K562 (cell line): Measurements from ENCODE around the gene COL23A1. TPM values are rescaled to one million over a fixed set of nuclear protein-coding genes. Genes with fewer than 3 reads are reported as not detected.
A peak's percentile ranks its signal among the peaks of the same experiment; 100 is the strongest.

ENCODE experiments used
- ATAC-seq: fragments of 200-7000 bp; cut with Tn5 transposase; 3 replicates; pipeline ENCODE4 v1.9.1; 2020; ENCODE audit warnings: moderate library complexity
- BruUV-seq: library from RNA; stranded (reverse); fragments of 400-500 nt; replicated peaks from 2 replicates; lab custom pipeline; 2021; lab: Mats Ljungman, UMichigan
- CTCF ChIA-PET: fragments of 300-600 bp; formaldehyde crosslinking; extraction: SDS; loops from one replicate; lab custom pipeline; 2021; ENCODE audit warnings: low intra/inter-chr PET ratio; lab: Yijun Ruan, JAX
- POLR2A ChIA-PET: fragments of 300-600, 350-650 bp; sonication (Branson Sonifier 250); formaldehyde crosslinking; extraction: SDS; loops from one replicate; lab custom pipeline; 2021; ENCODE audit warnings: antibody characterized with exemption, inconsistent platforms; lab: Yijun Ruan, JAX
- DNase-seq, 4 experiments: peaks; one replicate each; pipeline versions ENCODE4 v3.0.0 to v3.0.0-alpha.2; 2011 to 2018; ENCODE audit warnings: low spot score in 3 of 4, mixed read lengths in 3 of 4; ENCODE audit errors: extremely low read depth in 1 of 4
- FAIRE-seq: peaks from 2 replicates; lab custom pipeline; 2011; peaks lifted over from hg19 to GRCh38; lab: Jason Lieb, UNC
- H2AFZ ChIP-seq: 2 replicates; pipeline ENCODE4 v1.6.0; 2011; ENCODE audit warnings: low read depth, low read length, control low read depth, inconsistent platforms
- H3K27ac ChIP-seq: fragments of 200-600 bp; 3 replicates; pipeline ENCODE4 v1.8.0; 2011; ENCODE audit warnings: low read depth, mild to moderate bottlenecking, control low read depth, inconsistent platforms, low read length, moderate library complexity, mixed read lengths; ENCODE audit errors: extremely low read depth
- H3K27me3 ChIP-seq, 2 experiments: fragments of 300-600 bp in 1 of 2; 2 replicates in 1 of 2; 3 replicates in 1 of 2; pipeline versions ENCODE4 v1.6.0 to v1.8.0; 2011; ENCODE audit warnings: inconsistent platforms in 2 of 2, low read length in 2 of 2, mild to moderate bottlenecking in 1 of 2, mixed read lengths in 1 of 2, moderate library complexity in 1 of 2; ENCODE audit not compliant: control insufficient read depth in 2 of 2, insufficient read depth in 2 of 2
- H3K36me3 ChIP-seq: fragments of 300-600 bp; 3 replicates; pipeline ENCODE4 v1.8.0; 2011; ENCODE audit warnings: mild to moderate bottlenecking, low read length, inconsistent platforms; ENCODE audit not compliant: control insufficient read depth, insufficient read depth
- H3K4me1 ChIP-seq, 2 experiments: fragments of 200-600 bp in 1 of 2; replicated peaks in 1 of 2; 2 replicates in 1 of 2; 3 replicates in 1 of 2; pipeline versions ENCODE4 v1.5.1 to v1.8.0; 2011; ENCODE audit warnings: inconsistent platforms in 2 of 2, low read length in 2 of 2, mild to moderate bottlenecking in 1 of 2, mixed read lengths in 1 of 2, moderate library complexity in 1 of 2; ENCODE audit not compliant: control insufficient read depth in 2 of 2, insufficient read depth in 2 of 2
- H3K4me2 ChIP-seq: 2 replicates; pipeline ENCODE4 v1.6.1; 2011; ENCODE audit warnings: low read length, control low read depth, inconsistent platforms, mixed read lengths; ENCODE audit not compliant: insufficient read depth
- H3K4me3 ChIP-seq: fragments of 200-600 bp; sonication (generic), shearing (Covaris generic); 2 replicates; pipeline ENCODE4 v1.5.1; 2016; ENCODE audit warnings: control low read depth, inconsistent platforms
- H3K79me2 ChIP-seq: fragments of 200-600 bp; 3 replicates; pipeline ENCODE4 v1.8.0; 2011; ENCODE audit warnings: low read length, inconsistent platforms; ENCODE audit not compliant: control insufficient read depth, insufficient read depth
- H3K9ac ChIP-seq, 2 experiments: 2 replicates each; pipeline versions ENCODE4 v1.6.0 to v1.6.1; 2011; ENCODE audit warnings: low read depth in 2 of 2, low read length in 2 of 2, control low read depth in 1 of 2, inconsistent platforms in 1 of 2, mild to moderate bottlenecking in 1 of 2, mixed read lengths in 1 of 2; ENCODE audit not compliant: insufficient read depth in 1 of 2
- H3K9me1 ChIP-seq: one replicate; pipeline ENCODE4 v1.6.0; 2011; ENCODE audit warnings: inconsistent platforms, mild to moderate bottlenecking, low read length, moderate library complexity; ENCODE audit not compliant: control insufficient read depth, insufficient read depth
- H3K9me3 ChIP-seq: replicated peaks from 2 replicates; pipeline ENCODE4 v1.5.1; 2011; ENCODE audit warnings: low read depth, low read length, inconsistent platforms; ENCODE audit not compliant: control insufficient read depth, insufficient read depth
- H4K20me1 ChIP-seq: replicated peaks from 2 replicates; pipeline ENCODE4 v1.6.1; 2011; ENCODE audit warnings: low read length, inconsistent platforms, mixed read lengths; ENCODE audit not compliant: control insufficient read depth, insufficient read depth
- ATF3 ChIP-seq, 2 experiments: fragments of 450-650 bp in 1 of 2; sonication (generic) in 1 of 2; formaldehyde crosslinking in 1 of 2; IDR thresholded peaks in 1 of 2; conservative IDR thresholded peaks in 1 of 2; 2 replicates each; pipeline versions ENCODE4 v1.6.1 to v1.8.1; 2016 to 2023; ENCODE audit warnings: mild to moderate bottlenecking in 2 of 2, moderate library complexity in 2 of 2, inconsistent platforms in 1 of 2, missing genetic modification reagents in 1 of 2
- BHLHE40 ChIP-seq: IDR thresholded peaks from 2 replicates; pipeline ENCODE4 v1.6.1; 2011; ENCODE audit warnings: low read length, improper control_type of control experiment
- C11orf30 ChIP-seq: fragments of 450-650 bp; IDR thresholded peaks from 2 replicates; pipeline ENCODE4 v1.6.1; 2016; ENCODE audit warnings: low read depth, mild to moderate bottlenecking
- CBFA2T3 ChIP-seq: fragments of 450-650 bp; IDR thresholded peaks from 2 replicates; pipeline ENCODE4 v1.6.1; 2017
- DDX20 ChIP-seq: fragments of 450-650 bp; IDR thresholded peaks from 2 replicates; pipeline ENCODE4 v1.6.1; 2016; ENCODE audit warnings: missing genetic modification characterization, low read depth, mild to moderate bottlenecking, missing compliant biosample characterization, moderate library complexity
- DPF2 ChIP-seq: fragments of 450-650 bp; IDR thresholded peaks from 2 replicates; pipeline ENCODE4 v1.6.1; 2016
- EP300 ChIP-seq: IDR thresholded peaks from 2 replicates; pipeline ENCODE4 v1.6.1; 2012; ENCODE audit warnings: low read length, improper control_type of control experiment
- HMBOX1 ChIP-seq: sonication (generic); IDR thresholded peaks from 2 replicates; pipeline ENCODE4 v1.6.1; 2016
- JUND ChIP-seq, 2 experiments: IDR thresholded peaks; 2 replicates in 1 of 2; 3 replicates in 1 of 2; pipeline ENCODE4 v1.6.1; 2011; ENCODE audit warnings: borderline replicate concordance in 2 of 2, low read depth in 2 of 2, low read length in 2 of 2, improper control_type of control experiment in 1 of 2, missing biosample characterization in 1 of 2, missing genetic modification characterization in 1 of 2, missing genetic modification reagents in 1 of 2
- MEIS2 ChIP-seq: fragments of 450-650 bp; IDR thresholded peaks from 2 replicates; pipeline ENCODE4 v1.6.1; 2014; ENCODE audit warnings: mild to moderate bottlenecking; ENCODE audit not compliant: partially characterized antibody
- SIX5 ChIP-seq, 2 experiments: IDR thresholded peaks; 2 replicates each; pipeline ENCODE4 v1.6.1; 2011; ENCODE audit warnings: low read length in 2 of 2, borderline replicate concordance in 1 of 2, low read depth in 1 of 2, mild to moderate bottlenecking in 1 of 2, moderate library complexity in 1 of 2; ENCODE audit not compliant: insufficient read depth in 1 of 2
- TCF3 ChIP-seq: sonication (generic); formaldehyde crosslinking; IDR thresholded peaks from 2 replicates; pipeline ENCODE4 v1.4.0; 2020; ENCODE audit warnings: mild to moderate bottlenecking, missing genetic modification reagents
- TEAD4 ChIP-seq, 2 experiments: sonication (generic) in 1 of 2; formaldehyde crosslinking in 1 of 2; IDR thresholded peaks; 2 replicates each; pipeline versions ENCODE4 v1.6.1 to v1.8.0; 2012 to 2022; ENCODE audit warnings: borderline replicate concordance in 1 of 2, inconsistent platforms in 1 of 2, low read length in 1 of 2, mild to moderate bottlenecking in 1 of 2, missing genetic modification reagents in 1 of 2
- ZNF3 ChIP-seq: fragments of 250-450 bp; sonication (Bioruptor Pico); IDR thresholded peaks from 2 replicates; pipeline ENCODE4 v1.5.0; 2021; ENCODE audit warnings: mild to moderate bottlenecking, moderate library complexity
- ZNF592 ChIP-seq: fragments of 450-650 bp; IDR thresholded peaks from 2 replicates; pipeline ENCODE4 v1.6.1; 2017; ENCODE audit warnings: antibody characterized with exemption, mild to moderate bottlenecking
- WGBS: fragments of 100-300 bp; shearing (Covaris generic); methylation state at CpG from one replicate; pipeline ENCODE4 v1.1.6; 2016; ENCODE audit warnings: low coverage, mixed read lengths; ENCODE audit not compliant: insufficient coverage; ENCODE audit errors: missing lambda C conversion rate; 5-methylcytosine and 5-hydroxymethylcytosine counted together
- in situ Hi-C: fragments of 300-500 bp; cut with MboI; formaldehyde crosslinking; loops from 4 replicates; pipeline ENCODE4 v1.15.0; 2018; ENCODE audit warnings: inconsistent platforms, mixed read lengths
- intact Hi-C: fragments of 100-400 bp; cut with micrococcal nuclease; formaldehyde crosslinking; loops from 2 replicates; pipeline ENCODE4 v1.14.2; 2022
- polyA plus RNA-seq, 8 experiments: library from polyadenylated mRNA; depleted of rRNA in 4 of 8; stranded (reverse) in 5 of 8; unstranded in 3 of 8; fragments of >200 nt; fragmentation: Nextera tagmentation in 2 of 8; fragmentation: Illumina TruSeq in 1 of 8; extraction: Ambion mirVana in 2 of 8; extraction: Trizol in 1 of 8; gene quantifications; 2 replicates each; pipeline versions ENCODE4 v1.2.1 to v1.2.3, GENCODE V29; 2011 to 2014; ENCODE audit warnings: inconsistent platforms in 1 of 8, missing spikeins in 1 of 8
- total RNA-seq, 7 experiments: library from RNA; depleted of rRNA in 6 of 7; stranded (reverse); fragments of >200 nt in 6 of 7; fragmentation: Illumina TruSeq in 2 of 7; extraction: Trizol in 2 of 7; gene quantifications; 2 replicates each; pipeline versions ENCODE4 v1.2.1 to v1.2.3, GENCODE V29; 2011 to 2021; ENCODE audit warnings: low replicate concordance in 1 of 7

COL23A1 gene
- total and polyA plus RNA-seq, 9 of the 15 experiments (the other 6 are each of a cell fraction or from before 2014, with no cell fraction given) = 0.09 TPM; not detected in 8

- Histone ChIP-seq H3K4me3 (no peak overlapping the region), H3K4me1 (peaks cover 30 to 42% of the 10 kb centered on the region in 2 experiments), H2AFZ (peak overlapping the region; percentile 87), H4K20me1 (no peaks in the 10 kb centered on the region), H3K9ac (0 out of 4 replicates have a peak overlapping the region, but pooled peaks of 1 of the 2 experiments have one; percentile 15), H3K9me1 (no peaks in the 10 kb centered on the region), H3K79me2 (no peaks in the 10 kb centered on the region), H3K9me3 (0 out of 2 replicates have a peak, but pooled peaks cover 3% of the 10 kb centered on the region), H3K4me2 (peak overlapping the region; percentile 33; the same call in 1 of the 2 replicates), H3K27me3 (no peaks in the 10 kb centered on the region; a peak in 1 of 5 replicates), H3K36me3 (no peaks in the 10 kb centered on the region), H3K27ac (no peak overlapping the region)
- 5% methylated on average over 4 of the region's 4 CpGs for whole genome bisulfite sequencing
- FAIRE-seq (peak; percentile 82), ATAC-seq (peak; percentile 32), DNase-seq (peak; percentile 44 to 67 (median 48))
- in situ Hi-C loops = no loop called here
- no TSS peak for BruUV-seq
- ChIA-PET CTCF (no interaction called here), POLR2A (interaction anchor here (1.0 to 1.2 kb wide), 2 partner anchors 9 to 26 kb away, joined by 3 read pairs; no protein-coding TSS in a partner anchor)
- intact Hi-C loops = no loop called here
- TF ChIP-seq JUND (IDR thresholded peaks at IDR 0.05; ENCODE audit: borderline replicate concordance, low read depth, low read length) = peak; percentile 64
- TF ChIP-seq JUND (tag; IDR thresholded peaks at IDR 0.05; ENCODE audit: borderline replicate concordance, low read depth, low read length) = peak; percentile 50; the same call in 1 of the 3 replicates
- 0 out of 2 replicates have a peak, but pooled peaks have one; percentile 20 for TF ChIP-seq TCF3 (CRISPR knock-in tag)
- peak; percentile 25; the same call in 1 of the 2 replicates for TF ChIP-seq EP300
- no peak for TF ChIP-seq ZNF3 (CRISPR knock-in tag)
- peak; percentile 74 for TF ChIP-seq CBFA2T3
- TF ChIP-seq DPF2 = peak; percentile 46
- 0 out of 2 replicates have a peak, but pooled peaks have one; percentile 8 for TF ChIP-seq TEAD4 (IDR thresholded peaks at IDR 0.05; ENCODE audit: low read length)
- TF ChIP-seq TEAD4 (CRISPR knock-in tag; IDR thresholded peaks at IDR 0.05; ENCODE audit: borderline replicate concordance) = no peak
- TF ChIP-seq C11orf30 = no peak
- peak; percentile 16 for TF ChIP-seq MEIS2
- 0 out of 2 replicates have a peak, but pooled peaks have one; percentile 35 for TF ChIP-seq ATF3 (IDR thresholded peaks at IDR 0.05)
- no peak for TF ChIP-seq ATF3 (CRISPR knock-in tag; conservative IDR thresholded peaks at IDR 0.05)
- TF ChIP-seq ZNF592 = 0 out of 2 replicates have a peak, but pooled peaks have one; percentile 12
- peak; percentile 53 for TF ChIP-seq BHLHE40
- no peak for TF ChIP-seq HMBOX1
- TF ChIP-seq DDX20 (tag) = no peak
- no peak for TF ChIP-seq SIX5 (IDR thresholded peaks at IDR 0.05; ENCODE audit: borderline replicate concordance in 1 of 2, insufficient read depth in 1 of 2, low read depth in 1 of 2, low read length in 2 of 2)
Observed at GRCh38 chr5:178453224-178453623, 137.0 kb downstream of the COL23A1 start.
